ENCODE measurements around the gene CD200R1L. TPM values are rescaled to one million over a fixed set of nuclear protein-coding genes. Genes with fewer than 3 reads are reported as not detected.

CD200R1L gene
- total and polyA plus RNA-seq, 2 of the 4 experiments (the other 2 are of a cell fraction), result not detected

- POLR2A ChIA-PET (ENCODE audit: unreplicated experiment), result no interaction called here
- no peak overlapping the region for H4K8ac ChIP-seq (ENCODE audit: low read depth in 2 of 2, low read length in 2 of 2)
- no peaks in the 10 kb centered on the region for H3K79me1 ChIP-seq (ENCODE audit: low read depth in 1 of 2, low read length in 2 of 2)
- ATAC-seq (ENCODE audit: low read depth), result no peak
- no TSS peak for BruUV-seq (replicated peaks)
- no peaks in the 10 kb centered on the region for H4K20me1 ChIP-seq (ENCODE audit: insufficient read depth, low read length)
- in situ Hi-C loops (cut with MboI; ENCODE audit: low sequenced_read_pairs), result no loop called here
- H3K4me3 ChIP-seq (ENCODE audit: insufficient read depth, low read depth, low read length), result no peak overlapping the region
- H4K5ac ChIP-seq (ENCODE audit: low read depth, low read length), result no peak overlapping the region
- no peak overlapping the region for H2BK15ac ChIP-seq (ENCODE audit: low read depth, low read length)
- H2BK5ac ChIP-seq (ENCODE audit: low read depth, low read length, poor library complexity, severe bottlenecking), result no peak overlapping the region
- no peak for DNase-seq
- H3K14ac ChIP-seq (replicated peaks; ENCODE audit: low read depth, low read length), result no peak overlapping the region
- H2AK5ac ChIP-seq (ENCODE audit: low read depth, low read length), result no peak overlapping the region
- H3K9ac ChIP-seq (ENCODE audit: low read depth, low read length), result no peak overlapping the region
- H4K91ac ChIP-seq (ENCODE audit: insufficient read depth, low read depth, low read length), result no peak overlapping the region
- intact Hi-C loops (cut with micrococcal nuclease), result no loop called here
- no peak overlapping the region for H2AFZ ChIP-seq (replicated peaks; ENCODE audit: low read length, poor library complexity)
- no peak overlapping the region for H2BK120ac ChIP-seq (ENCODE audit: low read depth, low read length)
- H3K56ac ChIP-seq (ENCODE audit: extremely low read depth, insufficient read depth, low read length), result no peak overlapping the region
- H2BK20ac ChIP-seq (ENCODE audit: low read depth, low read length), result no peak overlapping the region
- H2AK9ac ChIP-seq (replicated peaks; ENCODE audit: low read depth, low read length, poor library complexity), result no peak overlapping the region
- H3K9me1 ChIP-seq (ENCODE audit: insufficient read depth, low read length), result no peaks in the 10 kb centered on the region
- no peak overlapping the region for H3K4me2 ChIP-seq (ENCODE audit: low read depth, low read length)
- no peaks in the 10 kb centered on the region for H3K4me1 ChIP-seq (ENCODE audit: control insufficient read depth, insufficient read depth, low read length)
- CTCF ChIA-PET, result no interaction called here
- no peak overlapping the region for H3K18ac ChIP-seq (ENCODE audit: low read depth, low read length)
- no peak overlapping the region for H3K23ac ChIP-seq (ENCODE audit: low read depth, low read length)
- H3K36me3 ChIP-seq (ENCODE audit: control insufficient read depth, insufficient read depth, low read length), result no peaks in the 10 kb centered on the region
- dilution Hi-C loops (cut with HindIII; ENCODE audit: low sequenced_read_pairs, unreplicated experiment), result no loop called here
- H3K27ac ChIP-seq (ENCODE audit: insufficient read depth, low read length), result no peak overlapping the region
- WGBS, 2 experiments (ENCODE audit: extremely low coverage in 2 of 2, insufficient read length in 1 of 2), result no CpG with 5 or more reads among the region's 1 CpG
- H3K4ac ChIP-seq (ENCODE audit: low read depth, low read length), result no peak overlapping the region
- H3K9me3 ChIP-seq (ENCODE audit: control insufficient read depth, insufficient read depth, low read length), result peaks cover 2% of the 10 kb centered on the region; the same call in 1 of the 2 replicates
- TF ChIP-seq MXI1 (IDR thresholded peaks at IDR 0.05; ENCODE audit: borderline replicate concordance, low read depth, low read length), result no peak
- no peak for TF ChIP-seq RAD21 (IDR thresholded peaks at IDR 0.05; ENCODE audit: low read length)
- TF ChIP-seq CHD1 (IDR thresholded peaks at IDR 0.05; ENCODE audit: low read depth, low read length), result no peak
- no peak for TF ChIP-seq NFE2L2 (IDR thresholded peaks at IDR 0.05; ENCODE audit: low read depth, low read length)
- no peak for TF ChIP-seq SMC3 (IDR thresholded peaks at IDR 0.05; ENCODE audit: low read depth, low read length)
- TF ChIP-seq CEBPB (IDR thresholded peaks at IDR 0.05; ENCODE audit: low read depth, low read length), result no peak
- H3K27me3 ChIP-seq (ENCODE audit: control insufficient read depth, insufficient read depth, low read length), result peaks cover 2% of the 10 kb centered on the region; the same call in 1 of the 2 replicates
Observed at GRCh38 chr3:112845772-112846171, 892 bp downstream of the CD200R1L start.
